HG02973 (cell line): ENCODE data around the gene PRKCE.
"Not testable (repeated sequence)": the region's sequence is repeated elsewhere in the genome, so short reads cannot be mapped to it uniquely, and the experiment has no call there.

ENCODE experiments used
- ATAC-seq: cut with Tn5 transposase; IDR thresholded peaks from one replicate; pipeline ENCODE4 v1.9.1; 2021; ENCODE audit warnings: moderate library complexity; ENCODE audit not compliant: unreplicated experiment

The PRKCE gene

GRCh38 chr2:46198164-46198883, 546.8 kb downstream of the PRKCE start:
- ATAC-seq, result no peak

- no peak for ATAC-seq
Measured at GRCh38 chr2:46198966-46199365, 547.5 kb downstream of the PRKCE start.

GRCh38 chr2:46200100-46200690, 548.7 kb downstream of the PRKCE start:
- no peak for ATAC-seq

- ATAC-seq, result no peak
Measured at GRCh38 chr2:46200861-46201605, 549.6 kb downstream of the PRKCE start.

GRCh38 chr2:46202453-46202852, 551.0 kb downstream of the PRKCE start:
- ATAC-seq, result no peak

GRCh38 chr2:46202987-46203386, 551.5 kb downstream of the PRKCE start:
- no peak for ATAC-seq

- not testable (repeated sequence) for ATAC-seq
Measured at GRCh38 chr2:46203636-46204035, 552.2 kb downstream of the PRKCE start.

GRCh38 chr2:46207591-46207990, 556.1 kb downstream of the PRKCE start:
- ATAC-seq, result no peak

- ATAC-seq, result no peak
Measured at GRCh38 chr2:46208766-46209165, 557.3 kb downstream of the PRKCE start.

- ATAC-seq, result no peak
Measured at GRCh38 chr2:46210063-46210462, 558.6 kb downstream of the PRKCE start.

- ATAC-seq, result no peak
Measured at GRCh38 chr2:46211461-46211860, 560.0 kb downstream of the PRKCE start.

GRCh38 chr2:46213906-46214305, 562.4 kb downstream of the PRKCE start:
- ATAC-seq, result no peak

GRCh38 chr2:46216213-46216612, 564.7 kb downstream of the PRKCE start:
- no peak for ATAC-seq

GRCh38 chr2:46223514-46223913, 572.0 kb downstream of the PRKCE start:
- not testable (repeated sequence) for ATAC-seq

- no peak for ATAC-seq
Measured at GRCh38 chr2:46225150-46225625, 573.7 kb downstream of the PRKCE start.

GRCh38 chr2:46225730-46226129, 574.3 kb downstream of the PRKCE start:
- no peak for ATAC-seq

- no peak for ATAC-seq
Measured at GRCh38 chr2:46226620-46227019, 575.1 kb downstream of the PRKCE start.

GRCh38 chr2:46227022-46227421, 575.5 kb downstream of the PRKCE start:
- no peak for ATAC-seq

GRCh38 chr2:46227674-46228289, 576.3 kb downstream of the PRKCE start:
- no peak for ATAC-seq

- ATAC-seq, result peak; percentile 68
Measured at GRCh38 chr2:46229134-46230063, 577.9 kb downstream of the PRKCE start.
